Right lobe of liver (tissue), 4 donors: ENCODE measurements around the gene MYH15.

Experiments
- POLR2A ChIP-seq: fragments of 450-650 bp; IDR thresholded peaks from one replicate; pipeline ENCODE4 v1.6.1; 2017; ENCODE audit warnings: antibody characterized with exemption, mild to moderate bottlenecking
- TF ChIP-seq, protein P1 (sequence below), 4 donors: fragments of 200-600 bp in 3 of 4; fragments of 450-650 bp in 1 of 4; IDR thresholded peaks; one replicate each; pipeline versions ENCODE4 v1.5.1 to v1.8.0; 2016 to 2022; ENCODE audit warnings: antibody characterized with exemption in 4 of 4, mild to moderate bottlenecking in 2 of 4
- donor health status: DM: no; HTN: no; CAD: no.
- donor health status: DM: no; HTN: no; CAD: no.
- donor health status: DM: no; HTN: yes; CAD: no.

DNA sequence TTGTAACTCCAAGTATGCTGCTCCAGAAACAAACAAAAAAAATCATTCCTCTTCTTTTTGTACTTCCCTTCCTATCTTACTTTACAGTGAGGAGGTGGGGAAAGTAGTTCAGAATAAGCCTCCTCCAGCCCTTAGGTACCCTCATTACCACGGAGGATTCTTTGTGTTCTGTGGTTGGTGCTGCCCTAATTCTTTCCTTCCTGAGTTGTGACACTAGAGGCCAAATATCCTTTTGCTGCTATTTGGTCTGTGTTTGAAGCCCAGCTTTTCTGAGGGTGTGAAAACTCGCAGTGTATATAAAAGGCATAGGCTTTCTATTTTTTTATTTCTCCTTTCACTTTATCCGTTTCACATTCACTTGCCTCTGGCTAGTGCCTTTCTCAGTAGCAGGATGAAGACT lies 115.8 kb downstream of the MYH15 start:
- TF ChIP-seq, protein P1, sequence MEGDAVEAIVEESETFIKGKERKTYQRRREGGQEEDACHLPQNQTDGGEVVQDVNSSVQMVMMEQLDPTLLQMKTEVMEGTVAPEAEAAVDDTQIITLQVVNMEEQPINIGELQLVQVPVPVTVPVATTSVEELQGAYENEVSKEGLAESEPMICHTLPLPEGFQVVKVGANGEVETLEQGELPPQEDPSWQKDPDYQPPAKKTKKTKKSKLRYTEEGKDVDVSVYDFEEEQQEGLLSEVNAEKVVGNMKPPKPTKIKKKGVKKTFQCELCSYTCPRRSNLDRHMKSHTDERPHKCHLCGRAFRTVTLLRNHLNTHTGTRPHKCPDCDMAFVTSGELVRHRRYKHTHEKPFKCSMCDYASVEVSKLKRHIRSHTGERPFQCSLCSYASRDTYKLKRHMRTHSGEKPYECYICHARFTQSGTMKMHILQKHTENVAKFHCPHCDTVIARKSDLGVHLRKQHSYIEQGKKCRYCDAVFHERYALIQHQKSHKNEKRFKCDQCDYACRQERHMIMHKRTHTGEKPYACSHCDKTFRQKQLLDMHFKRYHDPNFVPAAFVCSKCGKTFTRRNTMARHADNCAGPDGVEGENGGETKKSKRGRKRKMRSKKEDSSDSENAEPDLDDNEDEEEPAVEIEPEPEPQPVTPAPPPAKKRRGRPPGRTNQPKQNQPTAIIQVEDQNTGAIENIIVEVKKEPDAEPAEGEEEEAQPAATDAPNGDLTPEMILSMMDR (IDR thresholded peaks at IDR 0.05) = no peak
- TF ChIP-seq POLR2A = no peak
